Lower lobe of right lung (tissue), 2 donors: ENCODE results near the gene ME2. TPM values are rescaled to one million over a fixed set of nuclear protein-coding genes. Genes with fewer than 3 reads are reported as not detected.

Experiments
- ATAC-seq, 2 donors: fragments of 200-7000 bp; cut with Tn5 transposase; one replicate each; pipeline ENCODE4 v1.9.1; 2020 to 2022; ENCODE audit warnings: mild to moderate bottlenecking in 2 of 2, moderate library complexity in 2 of 2
- DNase-seq: peaks from one replicate; pipeline ENCODE4 v3.0.0-alpha.2; 2020
- H3K27ac ChIP-seq: fragments of 200-600 bp; one replicate; pipeline ENCODE4 v1.8.0; 2022
- H3K27me3 ChIP-seq: fragments of 200-600 bp; one replicate; pipeline ENCODE4 v1.8.0; 2022; ENCODE audit warnings: low read depth
- H3K36me3 ChIP-seq: fragments of 200-600 bp; one replicate; pipeline ENCODE4 v1.8.0; 2022; ENCODE audit warnings: mild to moderate bottlenecking
- H3K4me1 ChIP-seq: fragments of 200-600 bp; one replicate; pipeline ENCODE4 v1.8.0; 2022
- H3K4me3 ChIP-seq: fragments of 200-600 bp; one replicate; pipeline ENCODE4 v1.8.0; 2022; ENCODE audit warnings: mild to moderate bottlenecking
- H3K9me3 ChIP-seq: fragments of 200-600 bp; one replicate; pipeline ENCODE4 v1.8.0; 2022
- intact Hi-C: fragments of 100-400 bp; cut with DNase I; formaldehyde crosslinking; loops from one replicate; pipeline ENCODE4 v1.11.0; 2022
- total RNA-seq: library from RNA; stranded (reverse); fragmentation: NEBNext Ultra II Directional; extraction: Animal tissue kit (Norgen Biotek cat#: 25700); gene quantifications from one replicate; pipeline ENCODE4 v1.2.1, GENCODE V29; 2021
- TF ChIP-seq, protein P1 (sequence below): fragments of 200-600 bp; IDR thresholded peaks from one replicate; pipeline ENCODE4 v1.8.0; 2022; ENCODE audit warnings: antibody characterized with exemption, mild to moderate bottlenecking
- donor health status: DM: no; HTN: yes; CAD: no; lungs with severe emphysema.

The ME2 gene
- total RNA-seq, 1 donor from 2014 or later = 42.4 TPM

DNA sequence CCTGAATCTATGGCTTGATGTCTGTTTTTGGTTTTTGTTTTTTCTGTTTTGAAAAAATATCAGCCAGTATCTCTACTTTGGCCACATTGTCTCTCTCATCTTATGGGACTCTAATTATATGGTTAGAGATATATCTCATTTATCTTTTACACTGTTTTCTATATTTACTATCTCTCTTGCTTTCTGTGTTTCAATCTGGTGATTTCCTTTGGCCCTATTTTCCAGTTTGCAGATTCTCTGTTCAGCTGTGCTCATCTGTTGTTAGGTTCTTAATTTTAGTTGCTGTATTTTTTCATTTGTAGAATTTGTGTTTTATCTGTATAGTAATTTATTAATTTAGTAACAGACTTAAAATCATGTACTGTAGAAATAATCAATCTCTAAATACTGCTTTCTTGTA, 47.6 kb downstream of the ME2 start:
- DNase-seq (no peak), ATAC-seq (no peak)
- Histone ChIP-seq H3K9me3 (no peaks in the 10 kb centered on the region), H3K4me1 (no peaks in the 10 kb centered on the region), H3K27ac (no peak overlapping the region), H3K36me3 (peaks cover 44% of the 10 kb centered on the region), H3K4me3 (no peak overlapping the region), H3K27me3 (no peaks in the 10 kb centered on the region)
- TF ChIP-seq, protein P1, sequence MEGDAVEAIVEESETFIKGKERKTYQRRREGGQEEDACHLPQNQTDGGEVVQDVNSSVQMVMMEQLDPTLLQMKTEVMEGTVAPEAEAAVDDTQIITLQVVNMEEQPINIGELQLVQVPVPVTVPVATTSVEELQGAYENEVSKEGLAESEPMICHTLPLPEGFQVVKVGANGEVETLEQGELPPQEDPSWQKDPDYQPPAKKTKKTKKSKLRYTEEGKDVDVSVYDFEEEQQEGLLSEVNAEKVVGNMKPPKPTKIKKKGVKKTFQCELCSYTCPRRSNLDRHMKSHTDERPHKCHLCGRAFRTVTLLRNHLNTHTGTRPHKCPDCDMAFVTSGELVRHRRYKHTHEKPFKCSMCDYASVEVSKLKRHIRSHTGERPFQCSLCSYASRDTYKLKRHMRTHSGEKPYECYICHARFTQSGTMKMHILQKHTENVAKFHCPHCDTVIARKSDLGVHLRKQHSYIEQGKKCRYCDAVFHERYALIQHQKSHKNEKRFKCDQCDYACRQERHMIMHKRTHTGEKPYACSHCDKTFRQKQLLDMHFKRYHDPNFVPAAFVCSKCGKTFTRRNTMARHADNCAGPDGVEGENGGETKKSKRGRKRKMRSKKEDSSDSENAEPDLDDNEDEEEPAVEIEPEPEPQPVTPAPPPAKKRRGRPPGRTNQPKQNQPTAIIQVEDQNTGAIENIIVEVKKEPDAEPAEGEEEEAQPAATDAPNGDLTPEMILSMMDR = no peak
- intact Hi-C loops = no loop called here

DNA sequence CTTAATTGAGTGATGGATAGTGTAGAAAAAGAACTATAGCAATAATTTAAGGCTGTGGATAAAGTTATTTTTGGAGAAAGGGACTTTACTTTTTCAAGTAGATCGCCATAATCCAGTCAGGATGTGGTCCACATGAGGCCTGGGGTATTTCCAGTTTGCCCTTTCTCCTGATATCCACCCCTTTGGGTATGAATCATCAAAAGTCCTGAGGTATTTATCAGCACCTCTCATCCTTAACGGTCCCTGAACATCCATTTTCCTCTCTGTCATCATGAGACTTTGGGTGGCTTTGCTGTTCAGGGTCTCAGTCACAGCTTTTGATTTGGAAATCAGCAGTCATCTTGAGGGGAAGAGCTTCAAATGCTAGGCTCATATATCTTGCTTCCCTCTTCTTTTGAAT, 49.6 kb downstream of the ME2 start:
- Histone ChIP-seq H3K4me1 (no peaks in the 10 kb centered on the region), H3K9me3 (no peaks in the 10 kb centered on the region), H3K27ac (no peak overlapping the region), H3K36me3 (peaks cover 53% of the 10 kb centered on the region), H3K4me3 (no peak overlapping the region), H3K27me3 (no peaks in the 10 kb centered on the region)
- intact Hi-C loops = no loop called here
- DNase-seq (no peak), ATAC-seq (no peak)
- TF ChIP-seq, protein P1 = no peak

DNA sequence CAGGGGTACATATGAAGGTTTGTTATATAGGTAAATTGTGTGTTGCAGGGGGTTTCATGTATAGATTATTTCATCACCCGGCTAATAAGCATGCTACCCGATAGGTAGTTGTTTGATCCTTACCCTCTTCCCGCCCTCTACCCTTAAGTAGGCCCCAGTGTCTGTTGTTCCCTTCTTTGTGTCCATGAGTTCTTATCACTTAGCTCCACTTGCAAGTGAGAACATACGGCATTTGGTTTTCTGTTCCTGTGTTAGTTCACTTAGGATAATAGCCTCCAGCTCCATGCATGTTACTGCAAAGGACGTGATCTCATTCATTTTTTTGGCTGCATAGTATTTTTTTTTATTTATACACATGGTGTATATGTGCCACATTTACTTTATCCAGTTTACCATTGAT, 54.8 kb downstream of the ME2 start:
- H3K36me3 ChIP-seq = peaks cover 33% of the 10 kb centered on the region
- H3K9me3 ChIP-seq = no peaks in the 10 kb centered on the region
- ATAC-seq = no peak
- no peak for DNase-seq
- TF ChIP-seq, protein P1 = no peak
- H3K27ac ChIP-seq = no peak overlapping the region
- H3K27me3 ChIP-seq = no peaks in the 10 kb centered on the region
- no peak overlapping the region for H3K4me3 ChIP-seq
- intact Hi-C loops = no loop called here
- no peaks in the 10 kb centered on the region for H3K4me1 ChIP-seq

DNA sequence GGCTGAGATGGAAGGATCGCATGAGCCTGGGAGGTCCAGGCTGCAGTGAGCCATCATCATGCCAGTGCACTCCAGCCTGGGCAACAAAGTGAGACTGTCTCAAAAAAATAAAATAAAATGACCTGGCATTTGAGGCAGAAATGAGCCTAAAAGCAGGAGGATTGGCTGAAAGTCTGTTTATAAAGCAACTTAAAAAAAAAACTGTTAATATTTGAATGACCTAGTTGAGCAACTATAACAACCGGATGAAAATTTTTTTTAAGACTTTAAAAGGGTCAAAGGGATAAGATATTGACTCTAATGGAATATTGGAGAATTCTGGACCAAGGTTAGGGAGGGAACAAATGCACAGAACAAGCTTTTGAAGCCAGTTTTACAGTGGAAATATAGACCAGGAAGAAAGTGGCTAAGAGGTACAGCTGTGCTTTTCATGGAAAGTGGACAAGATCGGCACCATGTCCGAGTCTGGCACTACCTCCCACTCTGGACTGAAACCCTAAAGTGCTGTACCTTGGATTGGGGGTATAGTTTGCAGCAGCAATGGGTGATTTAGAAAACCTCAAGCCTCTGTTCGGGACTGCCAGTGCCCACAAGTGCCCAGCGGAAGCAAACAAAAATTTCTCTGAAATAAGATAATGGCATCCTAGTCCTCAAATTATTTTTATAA, 55.8 kb downstream of the ME2 start:
- Histone ChIP-seq H3K4me3 (no peak overlapping the region), H3K27ac (no peak overlapping the region), H3K36me3 (peaks cover 33% of the 10 kb centered on the region), H3K4me1 (no peaks in the 10 kb centered on the region), H3K9me3 (no peaks in the 10 kb centered on the region), H3K27me3 (no peaks in the 10 kb centered on the region)
- TF ChIP-seq, protein P1 = no peak
- ATAC-seq (no peak), DNase-seq (no peak)
- intact Hi-C loops = no loop called here

DNA sequence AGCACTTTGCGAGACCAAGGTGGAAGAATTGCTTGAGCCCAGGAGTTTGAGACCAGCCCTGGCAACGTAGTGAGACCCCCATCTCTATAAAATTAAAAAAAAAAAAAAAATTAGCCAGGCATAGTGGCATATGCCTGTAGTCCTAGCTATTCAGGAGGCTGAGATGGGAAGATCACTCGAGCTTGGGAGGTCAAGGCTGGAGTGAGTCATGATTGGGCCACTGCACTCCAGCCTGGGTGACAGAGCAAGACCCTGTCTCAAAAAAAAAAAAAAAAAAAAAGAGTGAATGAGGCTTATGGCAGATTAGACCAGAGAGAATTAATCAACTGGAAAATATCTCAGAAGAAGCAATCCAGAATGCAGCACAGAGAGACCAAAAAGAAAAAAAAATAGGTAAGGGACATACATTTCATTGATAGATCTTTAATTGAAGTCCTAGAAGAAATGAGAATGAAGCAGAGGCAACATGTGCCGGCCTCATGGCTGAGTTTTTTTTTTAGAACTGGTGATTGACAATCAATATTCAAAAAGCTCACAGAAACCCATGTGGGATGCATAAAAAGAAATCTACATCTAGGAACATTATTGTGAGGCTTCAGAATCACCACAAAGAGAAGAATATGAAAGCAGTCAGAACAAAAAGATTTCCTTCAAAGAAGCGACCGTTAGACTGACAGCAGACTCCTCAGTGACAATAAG, 56.7 kb downstream of the ME2 start:
- Histone ChIP-seq H3K9me3 (no peaks in the 10 kb centered on the region), H3K4me3 (no peak overlapping the region), H3K36me3 (peaks cover 40% of the 10 kb centered on the region), H3K4me1 (no peaks in the 10 kb centered on the region), H3K27ac (no peak overlapping the region), H3K27me3 (no peaks in the 10 kb centered on the region)
- TF ChIP-seq, protein P1 = no peak
- ATAC-seq = no peak
- intact Hi-C loops = no loop called here
- DNase-seq = no peak
